HepG2 (cell line): Measurements from ENCODE around the gene XPNPEP1. TPM values are rescaled to one million over a fixed set of nuclear protein-coding genes. Genes with fewer than 3 reads are reported as not detected.

Source experiments
- ATAC-seq: fragments of 200-7000 bp; cut with Tn5 transposase; 3 replicates; pipeline ENCODE4 v1.9.1; 2020; ENCODE audit warnings: mild to moderate bottlenecking, moderate library complexity
- BruUV-seq: library from RNA; stranded (reverse); fragments of 400-500 nt; replicated peaks from 2 replicates; lab custom pipeline; 2021; lab: Mats Ljungman, UMichigan
- CTCF ChIA-PET: fragments of 300-600 bp; formaldehyde crosslinking; extraction: SDS; loops from one replicate; lab custom pipeline; 2021; ENCODE audit warnings: low total read pairs, inconsistent platforms, low intra/inter-chr PET ratio; lab: Yijun Ruan, JAX
- POLR2A ChIA-PET: fragments of 350-600 bp; sonication (Branson Sonifier 250); formaldehyde crosslinking; loops from one replicate; lab custom pipeline; 2020; ENCODE audit warnings: antibody characterized with exemption, inconsistent platforms; lab: Yijun Ruan, JAX
- DNase-seq: peaks from one replicate; pipeline ENCODE4 v3.0.0-alpha.2; 2015; ENCODE audit warnings: low spot score
- FAIRE-seq: peaks from 3 replicates; lab custom pipeline; 2011; peaks lifted over from hg19 to GRCh38; lab: Jason Lieb, UNC
- H2AFZ ChIP-seq: one replicate; pipeline ENCODE4 v1.6.1; 2011; ENCODE audit warnings: low read length, inconsistent platforms
- H3K27ac ChIP-seq: fragments of 300-600 bp; 3 replicates; pipeline ENCODE4 v1.8.0; 2011; ENCODE audit warnings: mixed run types, mild to moderate bottlenecking, mixed read lengths, low read length, inconsistent platforms; ENCODE audit not compliant: insufficient read depth; ENCODE audit errors: extremely low read length
- H3K27me3 ChIP-seq, 2 experiments: fragments of 200-600 bp in 1 of 2; 2 replicates in 1 of 2; 3 replicates in 1 of 2; pipeline versions ENCODE4 v1.6.0 to v1.8.0; 2011; ENCODE audit warnings: low read length in 2 of 2, mild to moderate bottlenecking in 2 of 2, moderate library complexity in 2 of 2, inconsistent platforms in 1 of 2; ENCODE audit not compliant: insufficient read depth in 2 of 2, control insufficient read depth in 1 of 2
- H3K36me3 ChIP-seq, 2 experiments: fragments of 200-600 bp in 1 of 2; replicated peaks in 1 of 2; 2 replicates in 1 of 2; 3 replicates in 1 of 2; pipeline versions ENCODE4 v1.5.1 to v1.8.0; 2011; ENCODE audit warnings: low read length in 2 of 2, inconsistent platforms in 1 of 2; ENCODE audit not compliant: insufficient read depth in 2 of 2, control insufficient read depth in 1 of 2
- H3K4me1 ChIP-seq: 2 replicates; pipeline ENCODE4 v1.5.1; 2012; ENCODE audit warnings: low read length, inconsistent platforms; ENCODE audit not compliant: insufficient read depth
- H3K4me2 ChIP-seq: 2 replicates; pipeline ENCODE4 v1.6.0; 2011; ENCODE audit warnings: low read depth, low read length, inconsistent platforms
- H3K4me3 ChIP-seq, 3 experiments: fragments of 200-600 bp in 1 of 3; sonication (generic), shearing (Covaris generic) in 1 of 3; replicated peaks in 1 of 3; 2 replicates each; pipeline ENCODE4 v1.5.1; 2011 to 2016; ENCODE audit warnings: low read length in 3 of 3, inconsistent platforms in 2 of 3, low read depth in 2 of 3, mild to moderate bottlenecking in 2 of 3, control low read depth in 1 of 3, mixed read lengths in 1 of 3; ENCODE audit not compliant: insufficient read depth in 1 of 3
- H3K79me2 ChIP-seq: one replicate; pipeline ENCODE4 v1.6.1; 2011; ENCODE audit warnings: low read length, inconsistent platforms; ENCODE audit not compliant: insufficient read depth
- H3K9ac ChIP-seq: 2 replicates; pipeline ENCODE4 v1.6.0; 2011; ENCODE audit warnings: mild to moderate bottlenecking, low read depth, low read length, inconsistent platforms; ENCODE audit not compliant: insufficient read depth
- H3K9me3 ChIP-seq: 2 replicates; pipeline ENCODE4 v1.5.1; 2012; ENCODE audit warnings: mild to moderate bottlenecking, low read length
- H4K20me1 ChIP-seq: 2 replicates; pipeline ENCODE4 v1.6.0; 2011; ENCODE audit warnings: inconsistent platforms, mild to moderate bottlenecking, low read length, moderate library complexity; ENCODE audit not compliant: insufficient read depth
- BRD4 ChIP-seq: sonication (generic); formaldehyde crosslinking; IDR thresholded peaks from 2 replicates; pipeline ENCODE4 v1.4.0; 2020; ENCODE audit warnings: missing genetic modification reagents
- CHD4 ChIP-seq: fragments of 200-600 bp; sonication (generic); IDR thresholded peaks from 2 replicates; pipeline ENCODE4 v1.7.0; 2017; ENCODE audit warnings: mild to moderate bottlenecking, low read length, borderline replicate concordance
- HMG20A ChIP-seq: IDR thresholded peaks from 2 replicates; pipeline ENCODE4 v1.6.1; 2016; ENCODE audit warnings: borderline replicate concordance
- KLF6 ChIP-seq: IDR thresholded peaks from 2 replicates; pipeline ENCODE4 v1.8.0; 2016; ENCODE audit warnings: missing biosample characterization, missing genetic modification reagents
- MAFF ChIP-seq: IDR thresholded peaks from 2 replicates; pipeline ENCODE4 v1.6.1; 2011; ENCODE audit warnings: low read depth, low read length, improper control_type of control experiment
- MED1 ChIP-seq: sonication (generic); formaldehyde crosslinking; IDR thresholded peaks from 2 replicates; pipeline ENCODE4 v1.4.0; 2020; ENCODE audit warnings: missing genetic modification reagents
- NFE2L2 ChIP-seq: fragments of 150-350 bp; IDR thresholded peaks from 2 replicates; pipeline ENCODE4 v1.6.1; 2014; ENCODE audit warnings: low read length
- NR2C2 ChIP-seq: sonication (generic); formaldehyde crosslinking; IDR thresholded peaks from 2 replicates; pipeline ENCODE4 v1.4.0; 2020; ENCODE audit warnings: missing genetic modification reagents, mild to moderate bottlenecking, moderate library complexity, borderline replicate concordance
- RFX1 ChIP-seq: fragments of 450-650 bp; IDR thresholded peaks from 2 replicates; pipeline ENCODE4 v1.6.1; 2017
- SOX5 ChIP-seq: IDR thresholded peaks from 2 replicates; pipeline ENCODE4 v1.6.1; 2016; ENCODE audit warnings: borderline replicate concordance
- SYNCRIP ChIP-seq: fragments of 200-400 bp; formaldehyde crosslinking; IDR thresholded peaks from 2 replicates; pipeline ENCODE4 v1.6.1; 2018; ENCODE audit warnings: mild to moderate bottlenecking, low read depth, low read length; ENCODE audit not compliant: insufficient read depth
- TBP ChIP-seq: sonication (generic); formaldehyde crosslinking; IDR thresholded peaks from 2 replicates; pipeline ENCODE4 v1.5.0; 2020; ENCODE audit warnings: missing genetic modification reagents
- ZNF24 ChIP-seq: fragments of 450-650 bp; IDR thresholded peaks from 2 replicates; pipeline ENCODE4 v1.6.1; 2017; ENCODE audit warnings: antibody characterized with exemption, mild to moderate bottlenecking
- ZNF317 ChIP-seq: sonication (generic); formaldehyde crosslinking; IDR thresholded peaks from 2 replicates; pipeline ENCODE4 v1.5.0; 2020; ENCODE audit warnings: mild to moderate bottlenecking, missing genetic modification reagents
- ZNF34 ChIP-seq: sonication (generic); formaldehyde crosslinking; IDR thresholded peaks from 2 replicates; pipeline ENCODE4 v1.4.0; 2020; ENCODE audit warnings: mild to moderate bottlenecking, missing genetic modification reagents, borderline replicate concordance
- ZNF564 ChIP-seq: sonication (generic); formaldehyde crosslinking; IDR thresholded peaks from 2 replicates; pipeline ENCODE4 v1.8.1; 2023; ENCODE audit warnings: mild to moderate bottlenecking, missing genetic modification reagents
- WGBS: methylation state at CpG from one replicate; pipeline ENCODE4 v1.1.6; 2017; ENCODE audit warnings: low lambda C conversion rate; 5-methylcytosine and 5-hydroxymethylcytosine counted together
- in situ Hi-C: cut with HindIII; loops from 2 replicates; pipeline ENCODE4 v1.10.0; 2017; ENCODE audit warnings: low pct_unique_long_range_greater_than_20kb; ENCODE audit not compliant: extremely low pct_ligation_motif_present
- intact Hi-C: fragments of 100-400 bp; cut with micrococcal nuclease; formaldehyde crosslinking; loops from one replicate; pipeline ENCODE4 v1.10.0; 2022; ENCODE audit not compliant: unreplicated experiment
- polyA plus RNA-seq, 8 experiments: library from polyadenylated mRNA; depleted of rRNA in 3 of 8; stranded (reverse) in 7 of 8; unstranded in 1 of 8; fragments of >200 nt; fragmentation: Illumina TruSeq in 4 of 8; extraction: Trizol in 4 of 8; gene quantifications; 2 replicates each; pipeline versions ENCODE4 v1.2.1 to v1.2.3, GENCODE V29; 2011 to 2016; ENCODE audit warnings: low read depth in 4 of 8, missing spikeins in 1 of 8, mixed read lengths in 1 of 8; ENCODE audit not compliant: insufficient read depth in 1 of 8
- total RNA-seq, 5 experiments: library from RNA; depleted of rRNA; stranded (reverse); fragments of >200 nt; fragmentation: Illumina TruSeq; extraction: Trizol; gene quantifications; 2 replicates each; pipeline ENCODE4 v1.2.3, GENCODE V29; 2016; ENCODE audit warnings: low read depth in 1 of 5
- TF ChIP-seq, protein P1 (sequence below): conservative IDR thresholded peaks from 2 replicates; pipeline ENCODE4 v1.6.1; 2018; ENCODE audit warnings: missing genetic modification reagents
- TF ChIP-seq, protein P2 (sequence below): sonication (generic); formaldehyde crosslinking; IDR thresholded peaks from 2 replicates; pipeline ENCODE4 v1.5.0; 2020; ENCODE audit warnings: missing genetic modification reagents, mild to moderate bottlenecking, borderline replicate concordance
- TF ChIP-seq, protein P3 (sequence below): fragments of 450-650 bp; IDR thresholded peaks from 2 replicates; pipeline ENCODE4 v1.6.1; 2017

Gene XPNPEP1
- total and polyA plus RNA-seq, 2 of the 13 experiments (the other 11 are each of a cell fraction or from before 2014, with no cell fraction given): 30.3 to 55.5 TPM

DNA sequence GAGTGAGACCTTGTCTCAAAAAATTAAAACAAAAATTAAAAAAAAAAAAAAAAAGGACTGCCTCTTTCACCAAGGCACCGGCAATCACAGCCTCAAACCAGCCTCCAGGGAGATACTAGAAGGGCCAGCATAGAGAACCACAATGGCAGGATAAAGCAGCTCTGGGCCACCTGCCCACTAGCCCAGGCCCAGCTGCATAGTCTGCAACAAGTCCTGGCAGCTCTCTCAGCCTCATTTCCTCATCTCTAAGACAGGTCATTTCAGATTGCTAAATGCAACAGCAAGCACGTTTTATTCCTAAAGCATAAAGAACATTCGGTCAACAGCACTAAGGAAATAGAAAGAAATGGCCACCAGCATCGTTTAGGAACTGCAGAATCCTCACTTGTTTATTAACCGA is 28.8 kb downstream of the XPNPEP1 start (continued):
- TF ChIP-seq, protein P1, sequence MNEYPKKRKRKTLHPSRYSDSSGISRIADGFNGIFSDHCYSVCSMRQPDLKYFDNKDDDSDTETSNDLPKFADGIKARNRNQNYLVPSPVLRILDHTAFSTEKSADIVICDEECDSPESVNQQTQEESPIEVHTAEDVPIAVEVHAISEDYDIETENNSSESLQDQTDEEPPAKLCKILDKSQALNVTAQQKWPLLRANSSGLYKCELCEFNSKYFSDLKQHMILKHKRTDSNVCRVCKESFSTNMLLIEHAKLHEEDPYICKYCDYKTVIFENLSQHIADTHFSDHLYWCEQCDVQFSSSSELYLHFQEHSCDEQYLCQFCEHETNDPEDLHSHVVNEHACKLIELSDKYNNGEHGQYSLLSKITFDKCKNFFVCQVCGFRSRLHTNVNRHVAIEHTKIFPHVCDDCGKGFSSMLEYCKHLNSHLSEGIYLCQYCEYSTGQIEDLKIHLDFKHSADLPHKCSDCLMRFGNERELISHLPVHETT (CRISPR knock-in tag): no peak
- TF ChIP-seq ZNF34 (CRISPR knock-in tag): no peak
- no peak for TF ChIP-seq MED1 (CRISPR knock-in tag)
- TF ChIP-seq, all 625 proteins: peak for 0

DNA sequence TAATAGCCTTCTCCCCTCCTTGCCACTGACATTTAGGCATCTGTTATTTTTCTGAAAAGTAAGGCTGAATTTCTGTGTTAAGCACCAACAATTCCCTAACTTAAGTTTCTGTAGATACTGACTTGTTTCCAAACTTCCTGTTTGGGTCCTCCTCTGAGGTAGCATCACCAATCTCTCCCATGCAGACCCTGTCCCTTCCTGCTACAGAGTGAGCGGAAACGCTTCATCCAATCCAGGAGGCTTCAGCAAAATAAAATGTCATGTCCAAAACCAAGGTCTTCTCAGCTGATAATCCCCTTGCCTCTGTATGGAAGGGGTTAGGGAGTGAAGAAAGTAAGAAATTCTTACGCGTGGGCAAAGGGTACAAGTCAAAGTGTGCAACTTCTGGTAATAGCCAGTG is 29.9 kb downstream of the XPNPEP1 start:
- no TSS peak for BruUV-seq
- Histone ChIP-seq H3K9me3 (no peaks in the 10 kb centered on the region), H2AFZ (no peak overlapping the region), H3K9ac (no peak overlapping the region), H3K79me2 (no peaks in the 10 kb centered on the region), H3K4me3 (no peak overlapping the region), H3K27me3 (no peaks in the 10 kb centered on the region), H4K20me1 (no peaks in the 10 kb centered on the region), H3K4me2 (no peak overlapping the region), H3K27ac (no peak overlapping the region), H3K36me3 (peaks cover 9 to 21% of the 10 kb centered on the region in 2 experiments; a peak in 4 of 5 replicates), H3K4me1 (no peaks in the 10 kb centered on the region)
- intact Hi-C loops (no loop called here), in situ Hi-C loops (loop anchor here (25.0 kb wide), 1 partner anchor 119 kb away; the partner anchor contains the start of gene ADD3)
- TF ChIP-seq KLF6 (CRISPR knock-in tag) (no peak), ZNF564 (CRISPR knock-in tag) (no peak), NFE2L2 (no peak), ZNF24 (no peak), RFX1 (no peak), CHD4 (no peak), BRD4 (CRISPR knock-in tag) (no peak), HMG20A (CRISPR knock-in tag) (no peak), NR2C2 (CRISPR knock-in tag) (no peak), MAFF (no peak), TBP (CRISPR knock-in tag) (no peak), SOX5 (CRISPR knock-in tag) (no peak), SYNCRIP (no peak), ZNF317 (CRISPR knock-in tag) (no peak)
- TF ChIP-seq, protein P2, sequence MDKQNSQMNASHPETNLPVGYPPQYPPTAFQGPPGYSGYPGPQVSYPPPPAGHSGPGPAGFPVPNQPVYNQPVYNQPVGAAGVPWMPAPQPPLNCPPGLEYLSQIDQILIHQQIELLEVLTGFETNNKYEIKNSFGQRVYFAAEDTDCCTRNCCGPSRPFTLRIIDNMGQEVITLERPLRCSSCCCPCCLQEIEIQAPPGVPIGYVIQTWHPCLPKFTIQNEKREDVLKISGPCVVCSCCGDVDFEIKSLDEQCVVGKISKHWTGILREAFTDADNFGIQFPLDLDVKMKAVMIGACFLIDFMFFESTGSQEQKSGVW: no peak
- TF ChIP-seq, protein P3, sequence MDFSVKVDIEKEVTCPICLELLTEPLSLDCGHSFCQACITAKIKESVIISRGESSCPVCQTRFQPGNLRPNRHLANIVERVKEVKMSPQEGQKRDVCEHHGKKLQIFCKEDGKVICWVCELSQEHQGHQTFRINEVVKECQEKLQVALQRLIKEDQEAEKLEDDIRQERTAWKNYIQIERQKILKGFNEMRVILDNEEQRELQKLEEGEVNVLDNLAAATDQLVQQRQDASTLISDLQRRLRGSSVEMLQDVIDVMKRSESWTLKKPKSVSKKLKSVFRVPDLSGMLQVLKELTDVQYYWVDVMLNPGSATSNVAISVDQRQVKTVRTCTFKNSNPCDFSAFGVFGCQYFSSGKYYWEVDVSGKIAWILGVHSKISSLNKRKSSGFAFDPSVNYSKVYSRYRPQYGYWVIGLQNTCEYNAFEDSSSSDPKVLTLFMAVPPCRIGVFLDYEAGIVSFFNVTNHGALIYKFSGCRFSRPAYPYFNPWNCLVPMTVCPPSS: no peak
- no peak for ATAC-seq
- no peak for DNase-seq
- FAIRE-seq: no peak
- WGBS: 99% methylated on average over 4 of the region's 4 CpGs
- CTCF ChIA-PET: no interaction called here
- POLR2A ChIA-PET: no interaction called here
